ES-I3 (cell line): ENCODE measurements around the gene EPN1.

Source experiments
- H3K36me3 ChIP-seq: 2 replicates; pipeline ENCODE4 v1.6.1; 2013; ENCODE audit warnings: mild to moderate bottlenecking, low read length, control low read depth, moderate library complexity; ENCODE audit not compliant: insufficient read depth
- H3K4me1 ChIP-seq: 2 replicates; pipeline ENCODE4 v1.6.1; 2013; ENCODE audit warnings: mild to moderate bottlenecking, control low read depth, low read length; ENCODE audit not compliant: insufficient read depth
- H3K9ac ChIP-seq: 2 replicates; pipeline ENCODE4 v1.6.1; 2013; ENCODE audit warnings: low read depth, mild to moderate bottlenecking, low read length, moderate library complexity
- H3K9me3 ChIP-seq: 2 replicates; pipeline ENCODE4 v1.6.1; 2013; ENCODE audit warnings: mild to moderate bottlenecking, low read length, moderate library complexity; ENCODE audit not compliant: control insufficient read depth, insufficient read depth

The EPN1 gene

DNA sequence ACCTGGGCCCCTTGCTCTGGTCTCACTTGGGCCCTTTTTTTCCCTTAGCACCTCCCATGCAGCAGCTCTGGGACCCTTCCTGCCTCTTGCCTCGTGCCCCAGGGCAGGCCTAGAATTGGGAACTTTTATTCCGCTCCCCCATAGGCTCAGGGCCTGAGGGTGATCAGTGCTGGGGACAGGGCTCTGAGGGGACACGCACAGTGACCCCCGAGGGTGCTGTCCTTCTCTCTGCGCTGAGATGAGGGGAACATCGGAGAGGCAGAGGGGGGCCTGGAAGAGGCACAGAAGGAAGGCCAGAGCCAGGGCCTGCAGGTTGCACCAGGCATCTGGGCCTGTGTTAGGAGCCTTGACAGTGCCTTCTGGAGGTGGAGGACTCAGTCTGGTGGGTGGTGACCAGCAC is 10.8 kb downstream of the EPN1 start:
- Histone ChIP-seq H3K9me3 (no peaks in the 10 kb centered on the region), H3K9ac (no peak overlapping the region), H3K36me3 (no peaks in the 10 kb centered on the region; the same call in 1 of the 2 replicates), H3K4me1 (no peaks in the 10 kb centered on the region)

DNA sequence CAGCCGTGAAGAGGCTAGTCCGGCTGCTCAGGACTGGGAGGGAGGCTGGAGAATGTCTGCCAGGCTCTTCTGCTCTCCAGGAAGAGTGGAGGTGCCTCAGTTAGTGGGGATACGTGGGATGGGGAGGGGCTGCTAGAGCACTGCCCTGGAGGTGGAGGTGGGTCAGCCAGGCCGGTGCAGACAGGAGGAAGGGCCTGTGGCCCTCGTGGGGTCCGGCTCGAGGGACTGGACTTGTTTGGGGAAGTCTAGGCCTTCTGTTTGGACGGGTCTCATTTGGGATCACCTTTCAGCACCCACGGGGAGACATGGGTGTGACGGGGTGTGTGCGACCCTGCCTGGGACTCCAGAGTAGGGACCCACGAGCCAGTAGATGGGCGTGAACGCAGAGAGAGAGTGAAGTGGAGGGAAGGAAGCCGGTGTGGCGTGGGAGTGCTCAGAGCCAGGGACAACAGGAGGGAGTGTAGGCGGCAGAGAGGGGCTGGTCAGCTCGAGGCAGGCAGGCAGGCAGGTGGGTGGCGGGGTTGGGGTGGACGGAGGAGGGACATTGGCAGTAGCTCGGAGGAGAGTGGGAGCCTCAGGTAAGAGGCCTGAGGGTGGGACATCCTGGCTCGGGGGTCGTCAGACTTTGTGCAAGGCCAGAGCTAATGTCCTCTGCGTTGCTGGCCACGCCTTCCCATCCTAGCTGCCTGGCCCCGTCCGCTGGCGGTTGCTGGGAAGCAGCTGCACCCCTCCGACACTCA is 11.5 kb downstream of the EPN1 start:
- no peak overlapping the region for H3K9ac ChIP-seq
- H3K36me3 ChIP-seq = no peaks in the 10 kb centered on the region; the same call in 1 of the 2 replicates
- H3K4me1 ChIP-seq = no peaks in the 10 kb centered on the region
- H3K9me3 ChIP-seq = no peaks in the 10 kb centered on the region

DNA sequence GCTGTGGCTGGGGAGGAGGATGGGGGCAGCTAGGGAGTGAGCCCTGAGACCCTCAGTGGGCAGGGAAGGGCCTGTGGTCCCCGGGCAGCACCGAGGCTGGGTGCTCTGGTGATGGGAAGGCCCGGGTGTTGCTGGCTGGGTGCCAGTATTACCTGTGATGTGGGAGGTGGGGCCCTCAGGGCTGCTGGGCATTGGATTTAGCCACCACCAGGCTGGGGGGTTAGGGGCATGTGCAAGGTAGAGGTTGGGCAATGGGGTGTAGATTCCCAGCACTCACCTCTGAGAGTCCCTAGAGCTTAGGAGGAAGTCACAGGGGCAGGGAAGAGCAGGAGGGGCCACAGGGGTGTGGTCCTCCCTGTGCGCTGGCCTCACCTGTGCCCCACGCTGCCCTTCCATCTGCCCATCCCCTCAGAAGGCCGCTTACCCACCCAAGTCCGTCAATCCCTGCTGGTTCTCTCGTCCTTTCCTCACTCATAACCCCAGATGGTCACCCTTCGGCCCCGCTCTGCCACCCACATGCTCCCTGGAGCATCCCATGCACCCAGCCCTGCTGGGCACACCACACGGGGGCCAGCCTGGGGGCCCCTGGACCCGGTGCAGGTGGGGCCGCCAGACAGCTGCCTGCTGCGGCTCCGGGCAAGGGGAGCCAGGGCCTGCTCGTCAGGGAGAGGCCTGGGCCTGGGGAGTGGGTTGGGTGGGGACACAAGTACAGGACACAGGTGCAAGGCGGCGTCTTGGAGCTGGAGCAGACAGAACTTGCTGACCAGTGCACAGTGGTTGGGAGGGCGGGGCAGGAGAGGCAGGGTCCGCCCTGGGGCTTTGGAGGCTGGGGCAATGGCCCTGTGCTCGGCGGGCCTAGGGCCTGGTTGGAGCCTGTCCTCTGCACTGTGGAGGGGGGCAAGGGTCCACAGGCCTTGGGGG is 12.5 kb downstream of the EPN1 start:
- Histone ChIP-seq H3K9me3 (no peaks in the 10 kb centered on the region), H3K9ac (no peak overlapping the region), H3K4me1 (no peaks in the 10 kb centered on the region), H3K36me3 (no peaks in the 10 kb centered on the region; the same call in 1 of the 2 replicates)

DNA sequence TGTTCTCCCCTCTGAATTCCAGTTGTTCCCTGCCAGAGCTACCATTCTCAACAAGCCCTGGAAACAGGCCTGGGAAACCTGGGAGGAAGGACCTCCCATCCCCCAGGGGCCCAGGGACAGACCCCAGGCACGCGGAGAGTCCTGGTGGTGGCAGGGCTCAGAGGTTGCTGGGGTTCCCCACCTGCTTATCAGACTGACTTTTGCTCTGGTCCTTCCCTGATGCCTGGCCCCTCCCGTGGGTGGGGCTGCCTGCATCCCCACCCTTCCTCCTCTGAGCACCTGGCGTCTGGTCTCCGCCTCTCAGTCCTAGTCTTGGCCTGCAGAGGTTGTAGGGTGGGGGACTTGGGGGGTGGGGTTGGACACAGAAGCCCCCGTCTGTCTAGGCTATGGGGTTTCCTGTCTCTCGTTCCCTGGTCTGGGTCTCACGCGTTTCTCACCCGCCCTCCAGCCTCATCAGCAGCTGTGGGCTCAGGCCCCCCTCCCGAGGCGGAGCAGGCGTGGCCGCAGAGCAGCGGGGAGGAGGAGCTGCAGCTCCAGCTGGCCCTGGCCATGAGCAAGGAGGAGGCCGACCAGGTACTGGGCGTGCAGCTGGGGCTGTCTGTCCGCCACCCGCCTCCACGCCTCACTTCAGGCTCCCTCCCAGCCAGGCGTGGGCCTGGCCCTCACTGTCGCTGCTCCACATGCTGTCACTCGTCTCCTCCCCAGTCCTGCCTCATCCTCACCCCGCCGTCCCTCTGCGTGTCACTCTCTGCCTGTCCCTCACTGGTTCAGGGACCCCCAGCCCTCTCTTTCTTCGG is 13.6 kb downstream of the EPN1 start:
- Histone ChIP-seq H3K9me3 (no peaks in the 10 kb centered on the region), H3K9ac (no peak overlapping the region), H3K4me1 (no peaks in the 10 kb centered on the region), H3K36me3 (no peaks in the 10 kb centered on the region; the same call in 1 of the 2 replicates)

DNA sequence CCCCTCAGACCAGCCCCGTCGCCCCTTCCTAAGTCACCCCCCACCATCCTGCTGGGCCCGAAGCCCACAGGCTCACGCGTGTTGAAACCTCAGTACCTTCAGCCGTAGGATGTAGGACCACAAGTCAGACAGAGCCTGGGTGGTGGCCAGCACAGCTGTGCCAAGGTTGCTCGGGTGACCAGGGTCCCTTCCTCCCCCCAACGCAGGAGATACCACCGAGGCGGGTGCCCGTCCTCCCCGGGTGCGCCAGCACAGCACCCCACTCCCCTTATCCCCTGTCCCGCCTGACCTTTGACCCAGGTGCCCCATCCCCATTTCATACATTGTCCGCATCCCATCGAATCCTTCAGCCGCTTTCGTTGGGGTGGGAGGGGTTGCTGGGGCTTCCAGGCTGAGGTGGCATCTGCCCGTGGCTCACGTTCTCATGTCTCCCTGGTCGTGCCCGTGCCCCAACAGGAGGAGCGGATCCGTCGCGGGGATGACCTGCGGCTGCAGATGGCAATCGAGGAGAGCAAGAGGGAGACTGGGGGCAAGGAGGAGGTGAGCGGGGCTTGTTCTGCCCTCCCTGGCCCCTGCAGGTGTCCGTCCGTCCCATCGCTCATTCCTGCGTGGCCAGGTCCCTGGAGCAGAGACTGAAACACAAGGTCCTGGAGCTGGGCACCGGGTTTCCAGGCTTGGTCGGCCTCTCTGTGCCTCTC is 14.5 kb downstream of the EPN1 start:
- Histone ChIP-seq H3K9ac (no peak overlapping the region), H3K9me3 (no peaks in the 10 kb centered on the region), H3K4me1 (no peaks in the 10 kb centered on the region), H3K36me3 (no peaks in the 10 kb centered on the region; the same call in 1 of the 2 replicates)

DNA sequence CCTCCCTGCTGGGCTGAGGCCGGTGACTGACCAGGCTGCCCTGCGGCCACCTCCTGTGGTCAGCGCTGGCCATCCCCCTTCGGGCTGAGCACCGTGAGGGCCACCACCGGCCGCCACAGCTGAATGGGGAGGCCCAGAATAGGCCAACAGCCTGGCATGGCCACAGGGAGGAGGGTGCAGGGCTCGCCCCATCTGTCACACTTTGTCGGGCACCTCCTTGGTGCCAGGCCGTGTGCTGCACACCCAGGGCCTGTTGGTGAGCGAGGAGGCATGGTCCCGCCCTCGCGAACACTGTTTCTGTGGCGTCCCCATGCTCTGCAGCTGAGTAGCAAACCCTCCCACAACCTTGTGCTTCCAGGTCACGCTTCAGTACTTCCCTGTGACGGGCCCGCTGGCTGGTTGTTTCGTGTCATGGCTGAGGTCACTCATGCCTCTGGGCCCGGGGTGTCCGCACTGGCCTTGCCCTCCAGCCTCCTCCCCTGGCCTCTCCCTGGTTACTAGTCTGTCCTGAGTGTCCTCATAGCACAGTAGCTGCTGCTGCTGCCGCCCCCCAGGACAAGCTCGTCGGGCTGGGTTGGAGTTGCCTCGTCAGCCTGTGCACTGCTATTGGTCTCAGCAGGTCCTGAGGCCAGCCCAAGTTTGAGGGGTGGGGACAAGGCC is 15.2 kb downstream of the EPN1 start:
- Histone ChIP-seq H3K9ac (no peak overlapping the region), H3K36me3 (no peaks in the 10 kb centered on the region; the same call in 1 of the 2 replicates), H3K9me3 (no peaks in the 10 kb centered on the region), H3K4me1 (no peaks in the 10 kb centered on the region)

DNA sequence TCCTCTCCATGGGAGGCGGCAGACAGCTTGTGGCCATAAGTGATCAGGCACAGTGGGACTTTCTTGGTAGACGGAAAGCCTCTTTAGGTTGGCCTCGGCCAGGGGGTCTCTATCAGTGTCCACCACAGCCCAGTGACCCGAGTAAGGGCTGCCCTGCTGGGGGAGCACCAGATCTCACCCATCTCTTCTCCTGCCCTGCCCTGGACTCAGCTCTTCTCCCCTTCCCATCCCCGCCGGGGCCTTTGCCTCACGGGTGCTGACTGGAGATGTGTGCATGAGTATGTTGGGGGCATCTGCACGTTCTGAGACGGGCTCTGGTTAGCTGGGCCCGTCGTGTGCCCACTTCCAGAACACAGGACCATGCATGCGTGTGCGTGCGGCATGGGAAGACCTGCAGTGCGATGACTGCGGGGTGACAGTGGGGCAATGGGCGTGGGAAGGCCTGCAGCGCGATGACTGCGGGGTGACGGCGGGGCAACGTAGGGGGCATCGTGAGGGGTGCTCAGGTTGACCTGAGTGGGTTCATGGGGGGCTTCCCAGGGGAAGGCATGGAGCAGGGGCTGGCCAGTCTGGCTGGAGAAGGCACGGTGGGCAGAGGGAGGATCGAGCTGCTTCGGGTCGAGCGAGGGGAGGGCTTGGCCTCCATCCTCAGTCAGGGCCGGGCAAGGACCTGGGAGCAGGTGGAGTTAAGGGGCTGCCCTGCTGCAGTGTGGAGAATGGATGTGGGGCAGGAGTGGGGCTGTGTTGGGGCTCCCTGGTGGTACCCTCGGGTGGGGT is 15.9 kb downstream of the EPN1 start:
- no peaks in the 10 kb centered on the region for H3K4me1 ChIP-seq
- H3K36me3 ChIP-seq = no peaks in the 10 kb centered on the region; the same call in 1 of the 2 replicates
- H3K9ac ChIP-seq = no peak overlapping the region
- H3K9me3 ChIP-seq = no peaks in the 10 kb centered on the region

DNA sequence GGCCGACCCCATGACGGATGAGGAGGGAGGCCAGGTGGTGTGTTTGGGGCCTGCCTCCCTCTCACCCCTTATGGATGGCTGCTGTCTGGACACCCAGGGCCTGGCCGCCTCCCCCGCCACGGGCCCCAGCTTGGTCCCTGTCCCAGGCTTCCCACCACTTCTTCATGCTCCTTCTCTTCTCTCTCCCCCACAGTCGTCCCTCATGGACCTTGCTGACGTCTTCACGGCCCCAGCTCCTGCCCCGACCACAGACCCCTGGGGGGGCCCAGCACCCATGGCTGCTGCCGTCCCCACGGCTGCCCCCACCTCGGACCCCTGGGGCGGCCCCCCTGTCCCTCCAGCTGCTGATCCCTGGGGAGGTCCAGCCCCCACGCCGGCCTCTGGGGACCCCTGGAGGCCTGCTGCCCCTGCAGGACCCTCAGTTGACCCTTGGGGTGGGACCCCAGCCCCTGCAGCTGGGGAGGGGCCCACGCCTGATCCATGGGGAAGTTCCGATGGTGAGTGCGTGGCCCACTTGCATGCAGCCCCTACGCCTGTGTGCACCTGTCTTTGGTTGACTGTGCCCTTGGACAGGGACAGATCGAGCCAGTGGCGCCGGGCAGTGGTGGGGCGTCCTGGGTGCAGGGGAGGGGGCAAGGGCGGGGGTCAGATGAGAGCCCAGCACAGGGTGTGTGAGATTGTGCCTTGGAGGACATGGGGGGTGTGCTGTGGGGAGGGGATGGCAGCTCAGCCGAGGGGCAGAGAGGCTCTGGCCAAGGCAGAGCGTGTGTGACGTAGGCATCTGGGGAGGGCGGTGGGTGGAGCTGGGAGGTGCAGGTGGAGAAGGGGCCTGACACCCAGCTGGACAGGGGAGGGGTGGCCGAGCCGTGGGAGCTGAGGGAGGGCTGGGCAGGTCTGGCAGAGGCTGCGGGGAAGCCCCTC is 16.8 kb downstream of the EPN1 start:
- Histone ChIP-seq H3K9ac (no peak overlapping the region), H3K9me3 (no peaks in the 10 kb centered on the region), H3K36me3 (no peaks in the 10 kb centered on the region), H3K4me1 (no peaks in the 10 kb centered on the region)

DNA sequence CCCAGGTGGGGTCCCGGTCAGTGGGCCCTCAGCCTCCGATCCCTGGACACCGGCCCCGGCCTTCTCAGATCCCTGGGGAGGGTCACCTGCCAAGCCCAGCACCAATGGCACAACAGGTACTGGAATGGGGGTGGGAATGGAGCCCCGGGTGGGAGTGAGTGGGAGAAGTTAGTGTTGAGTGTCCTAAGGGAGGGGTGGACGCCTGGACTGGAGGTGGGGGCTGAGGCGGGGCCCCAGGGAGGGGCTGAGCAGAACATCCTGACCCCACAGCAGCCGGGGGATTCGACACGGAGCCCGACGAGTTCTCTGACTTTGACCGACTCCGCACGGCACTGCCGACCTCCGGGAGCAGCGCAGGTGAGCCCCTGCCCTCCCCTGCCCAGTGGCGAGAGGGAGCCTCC is 17.7 kb downstream of the EPN1 start:
- Histone ChIP-seq H3K4me1 (no peaks in the 10 kb centered on the region), H3K9me3 (no peaks in the 10 kb centered on the region), H3K36me3 (no peaks in the 10 kb centered on the region), H3K9ac (no peak overlapping the region)

DNA sequence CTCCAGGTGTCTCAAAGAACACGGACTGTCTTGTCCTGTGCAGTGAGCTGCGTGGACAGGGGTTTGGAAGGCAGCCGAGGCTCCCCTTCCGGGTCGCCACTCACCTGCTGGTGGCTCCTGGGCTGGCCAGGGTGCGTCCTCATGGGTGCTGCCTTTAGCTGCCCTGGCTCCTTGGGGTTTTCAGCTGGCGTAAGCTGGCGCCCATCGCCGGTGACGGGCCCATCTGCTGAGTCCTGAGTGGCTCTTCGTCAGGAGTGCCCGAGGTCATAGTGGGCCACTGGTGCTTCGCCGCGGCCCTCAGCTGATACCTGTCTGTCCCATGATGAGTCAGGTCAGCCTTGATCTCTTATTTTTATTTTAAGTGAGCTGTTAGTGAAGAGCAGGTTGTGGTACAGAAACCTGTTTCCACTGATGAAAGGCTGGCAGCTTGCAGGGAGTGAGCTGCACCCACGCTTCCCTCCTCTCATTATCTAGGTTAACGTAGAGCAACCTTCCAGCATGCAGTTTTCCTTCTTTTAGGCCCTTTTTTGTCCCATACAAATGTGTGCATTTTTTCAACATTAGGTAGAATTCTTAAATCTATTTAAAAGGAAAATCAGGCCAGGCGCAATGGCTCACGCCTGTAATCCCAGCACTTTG is 18.4 kb downstream of the EPN1 start:
- Histone ChIP-seq H3K9me3 (no peaks in the 10 kb centered on the region), H3K4me1 (no peaks in the 10 kb centered on the region), H3K9ac (no peak overlapping the region), H3K36me3 (no peaks in the 10 kb centered on the region)

DNA sequence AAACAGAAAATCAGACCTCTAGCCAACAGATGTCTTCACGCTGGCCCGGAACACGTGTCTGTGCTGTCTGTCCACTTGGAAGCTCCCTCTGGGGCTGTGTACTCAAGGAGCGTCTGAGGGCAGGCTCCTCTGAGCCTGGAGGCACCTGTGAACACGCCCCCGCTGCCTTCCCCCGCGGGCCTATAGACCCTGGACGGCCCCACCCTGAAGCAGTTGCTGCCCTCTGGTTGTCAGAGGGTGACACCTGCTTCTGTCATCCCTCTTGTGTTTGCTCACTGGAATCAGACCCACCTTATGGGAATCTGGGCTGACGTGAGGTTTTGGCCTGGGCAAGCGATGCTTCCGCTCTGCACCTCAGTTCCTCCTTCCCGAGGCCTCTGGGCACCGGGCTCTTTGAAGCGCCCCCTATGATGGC is 19.2 kb downstream of the EPN1 start:
- Histone ChIP-seq H3K9me3 (no peaks in the 10 kb centered on the region), H3K4me1 (no peaks in the 10 kb centered on the region), H3K36me3 (no peaks in the 10 kb centered on the region), H3K9ac (no peak overlapping the region)
